DND-41 (cell line): ENCODE data around the gene POU2AF1.

Experiments
- ATAC-seq: fragments of 200-7000 bp; cut with Tn5 transposase; 3 replicates; pipeline ENCODE4 v1.9.1; 2021; ENCODE audit warnings: low read depth; ENCODE audit not compliant: insufficient read depth
- DNase-seq: peaks from one replicate; pipeline ENCODE4 v3.0.0-alpha.2; 2020
- H2AFZ ChIP-seq: 2 replicates; pipeline ENCODE4 v1.6.0; 2012; ENCODE audit warnings: low read depth, low read length
- H3K27ac ChIP-seq: 2 replicates; pipeline ENCODE4 v1.5.1; 2012; ENCODE audit warnings: low read length, inconsistent platforms
- H3K27me3 ChIP-seq: fragments of 200-600 bp; sonication (generic); 2 replicates; pipeline ENCODE4 v1.6.0; 2012; ENCODE audit warnings: low read length, mild to moderate bottlenecking, inconsistent platforms; ENCODE audit not compliant: insufficient read depth, poor library complexity
- H3K36me3 ChIP-seq: 2 replicates; pipeline ENCODE4 v1.5.1; 2012; ENCODE audit warnings: low read length, inconsistent platforms; ENCODE audit not compliant: insufficient read depth
- H3K4me1 ChIP-seq: 2 replicates; pipeline ENCODE4 v1.5.1; 2012; ENCODE audit warnings: mild to moderate bottlenecking, low read length; ENCODE audit not compliant: insufficient read depth
- H3K4me2 ChIP-seq: 2 replicates; pipeline ENCODE4 v1.6.0; 2012; ENCODE audit warnings: mild to moderate bottlenecking, moderate library complexity, low read length, inconsistent platforms; ENCODE audit not compliant: insufficient read depth
- H3K4me3 ChIP-seq, 2 experiments: fragments of 200-600 bp in 1 of 2; shearing (Covaris generic) in 1 of 2; 2 replicates each; pipeline ENCODE4 v1.5.1; 2012 to 2016; ENCODE audit warnings: inconsistent platforms in 2 of 2, low read length in 2 of 2, mild to moderate bottlenecking in 2 of 2, low read depth in 1 of 2, moderate library complexity in 1 of 2
- H3K79me2 ChIP-seq: 2 replicates; pipeline ENCODE4 v1.6.0; 2012; ENCODE audit warnings: low read length, inconsistent platforms; ENCODE audit not compliant: insufficient read depth
- H3K9ac ChIP-seq: 2 replicates; pipeline ENCODE4 v1.6.0; 2012; ENCODE audit warnings: low read depth, mild to moderate bottlenecking, inconsistent platforms, low read length, moderate library complexity
- H3K9me3 ChIP-seq: 2 replicates; pipeline ENCODE4 v1.5.1; 2012; ENCODE audit warnings: low read length, moderate library complexity, mild to moderate bottlenecking, inconsistent platforms; ENCODE audit not compliant: insufficient read depth, severe bottlenecking
- H4K20me1 ChIP-seq: 2 replicates; pipeline ENCODE4 v1.6.0; 2012; ENCODE audit warnings: low read length; ENCODE audit not compliant: insufficient read depth
- EZH2 ChIP-seq: IDR thresholded peaks from 3 replicates; pipeline ENCODE4 v1.6.1; 2012; ENCODE audit warnings: borderline replicate concordance, low read depth, mild to moderate bottlenecking, moderate library complexity, low read length, inconsistent platforms; ENCODE audit not compliant: severe bottlenecking
- TF ChIP-seq, protein P1 (sequence below): IDR thresholded peaks from 2 replicates; pipeline ENCODE4 v1.5.1; 2012; ENCODE audit warnings: borderline replicate concordance, low read length, moderate library complexity, mild to moderate bottlenecking; ENCODE audit not compliant: poor library complexity, severe bottlenecking; ENCODE audit errors: extremely low read depth

Gene POU2AF1

DNA sequence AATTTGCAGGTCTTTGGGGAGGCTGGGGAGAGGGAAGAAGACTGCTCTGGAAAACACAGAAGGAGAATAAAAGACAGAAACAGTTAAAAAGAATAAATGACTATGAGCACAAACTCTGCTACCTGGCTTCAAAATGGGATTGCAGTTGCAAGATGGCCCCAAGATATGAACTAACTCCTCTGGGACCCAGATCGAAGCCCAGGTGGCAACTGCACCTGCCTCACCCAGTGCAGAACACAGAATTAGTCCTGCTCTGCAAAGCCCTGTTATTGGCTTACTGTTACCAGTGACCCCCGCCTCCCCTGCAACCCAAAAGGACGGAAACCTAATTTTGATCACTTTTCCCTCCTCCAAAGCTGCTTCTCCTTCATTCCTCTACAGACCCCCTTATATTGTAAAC, 35.9 kb upstream of the POU2AF1 start:
- Histone ChIP-seq H3K27ac (peak overlapping the region; percentile 67), H3K9ac (peak overlapping the region; percentile 17; the same call in 1 of the 2 replicates), H3K36me3 (no peaks in the 10 kb centered on the region), H3K4me2 (peak overlapping the region; percentile 45), H3K27me3 (no peaks in the 10 kb centered on the region), H3K4me1 (peaks cover 60% of the 10 kb centered on the region), H3K79me2 (no peaks in the 10 kb centered on the region), H3K9me3 (no peaks in the 10 kb centered on the region), H4K20me1 (no peaks in the 10 kb centered on the region), H2AFZ (no peak overlapping the region), H3K4me3 (no peak overlapping the region)
- ATAC-seq (peak; percentile 27; the same call in 2 of the 3 replicates), DNase-seq (no peak)
- TF ChIP-seq, protein P1, sequence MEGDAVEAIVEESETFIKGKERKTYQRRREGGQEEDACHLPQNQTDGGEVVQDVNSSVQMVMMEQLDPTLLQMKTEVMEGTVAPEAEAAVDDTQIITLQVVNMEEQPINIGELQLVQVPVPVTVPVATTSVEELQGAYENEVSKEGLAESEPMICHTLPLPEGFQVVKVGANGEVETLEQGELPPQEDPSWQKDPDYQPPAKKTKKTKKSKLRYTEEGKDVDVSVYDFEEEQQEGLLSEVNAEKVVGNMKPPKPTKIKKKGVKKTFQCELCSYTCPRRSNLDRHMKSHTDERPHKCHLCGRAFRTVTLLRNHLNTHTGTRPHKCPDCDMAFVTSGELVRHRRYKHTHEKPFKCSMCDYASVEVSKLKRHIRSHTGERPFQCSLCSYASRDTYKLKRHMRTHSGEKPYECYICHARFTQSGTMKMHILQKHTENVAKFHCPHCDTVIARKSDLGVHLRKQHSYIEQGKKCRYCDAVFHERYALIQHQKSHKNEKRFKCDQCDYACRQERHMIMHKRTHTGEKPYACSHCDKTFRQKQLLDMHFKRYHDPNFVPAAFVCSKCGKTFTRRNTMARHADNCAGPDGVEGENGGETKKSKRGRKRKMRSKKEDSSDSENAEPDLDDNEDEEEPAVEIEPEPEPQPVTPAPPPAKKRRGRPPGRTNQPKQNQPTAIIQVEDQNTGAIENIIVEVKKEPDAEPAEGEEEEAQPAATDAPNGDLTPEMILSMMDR, result no peak
- TF ChIP-seq EZH2, result no peak

DNA sequence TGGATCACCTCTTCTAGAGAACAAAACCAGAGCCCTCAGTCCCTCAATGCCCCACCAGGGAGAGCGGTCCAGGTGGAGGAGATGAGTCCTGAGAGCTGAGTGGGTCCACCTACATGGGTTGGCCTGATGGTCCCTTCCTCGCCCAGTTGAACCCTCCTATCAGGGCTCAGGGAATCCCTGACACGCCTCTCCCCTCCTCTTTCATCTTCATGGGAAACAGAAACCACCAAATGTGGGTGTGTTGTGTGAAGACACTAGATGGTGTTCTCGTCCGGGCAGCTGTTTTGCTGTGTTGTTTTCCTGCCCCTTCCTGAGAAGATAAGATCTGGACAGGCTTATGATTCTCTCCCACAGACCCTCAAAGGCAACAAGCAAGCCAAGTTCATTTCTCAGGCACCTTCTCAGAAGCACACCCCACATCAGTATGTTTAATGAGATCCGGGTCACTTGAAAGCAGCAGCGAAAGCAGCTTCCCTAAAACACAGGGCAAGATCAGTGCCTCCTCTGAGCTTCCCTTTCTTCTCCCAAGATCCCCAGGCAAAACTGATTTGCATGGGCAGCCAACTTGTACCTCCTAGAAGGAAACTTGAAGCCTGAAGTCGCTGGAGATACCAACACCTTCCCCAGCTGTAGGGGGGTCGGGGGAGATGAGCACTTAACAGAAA, 35.3 kb upstream of the POU2AF1 start:
- Histone ChIP-seq H3K9ac (peak overlapping the region; percentile 17; the same call in 1 of the 2 replicates), H3K36me3 (no peaks in the 10 kb centered on the region), H3K79me2 (no peaks in the 10 kb centered on the region), H4K20me1 (no peaks in the 10 kb centered on the region), H3K4me2 (peak overlapping the region; percentile 45), H3K27ac (peak overlapping the region; percentile 67), H3K9me3 (no peaks in the 10 kb centered on the region), H2AFZ (peak overlapping the region; percentile 43), H3K27me3 (no peaks in the 10 kb centered on the region), H3K4me3 (no peak overlapping the region), H3K4me1 (peaks cover 57% of the 10 kb centered on the region)
- TF ChIP-seq EZH2, result no peak
- TF ChIP-seq, protein P1, result peak; percentile 2
- ATAC-seq (peak; percentile 77), DNase-seq (peak; percentile 72)

DNA sequence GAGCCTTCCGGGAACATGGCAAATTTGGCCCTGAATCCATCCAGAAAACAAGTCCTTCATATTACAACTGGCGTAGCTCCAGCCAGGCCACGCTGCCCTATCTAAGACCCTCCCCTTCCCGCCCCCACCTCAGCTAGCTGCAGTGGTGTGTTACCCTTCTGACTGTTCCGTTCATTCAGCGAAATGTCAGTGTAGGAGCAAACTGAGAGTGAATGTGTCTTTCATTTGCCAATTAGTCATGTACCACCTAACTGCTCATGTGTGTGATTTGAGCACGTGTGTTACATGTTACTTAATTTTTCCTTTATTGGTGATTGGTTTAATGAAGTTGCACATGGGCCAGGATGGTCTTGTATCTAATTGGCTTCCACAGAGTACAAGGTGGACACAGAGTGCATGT, 34.8 kb upstream of the POU2AF1 start:
- ATAC-seq (peak; percentile 6; the same call in 2 of the 3 replicates), DNase-seq (no peak)
- H3K36me3 ChIP-seq, result no peaks in the 10 kb centered on the region
- no peaks in the 10 kb centered on the region for H3K79me2 ChIP-seq
- no peak overlapping the region for H3K9ac ChIP-seq
- H3K4me3 ChIP-seq, result no peak overlapping the region
- peaks cover 52% of the 10 kb centered on the region for H3K4me1 ChIP-seq
- no peaks in the 10 kb centered on the region for H3K27me3 ChIP-seq
- no peak overlapping the region for H2AFZ ChIP-seq
- no peak for TF ChIP-seq EZH2
- TF ChIP-seq, protein P1, result no peak
- H3K27ac ChIP-seq, result peak overlapping the region; percentile 67
- H3K4me2 ChIP-seq, result no peak overlapping the region
- no peaks in the 10 kb centered on the region for H4K20me1 ChIP-seq
- no peaks in the 10 kb centered on the region for H3K9me3 ChIP-seq

DNA sequence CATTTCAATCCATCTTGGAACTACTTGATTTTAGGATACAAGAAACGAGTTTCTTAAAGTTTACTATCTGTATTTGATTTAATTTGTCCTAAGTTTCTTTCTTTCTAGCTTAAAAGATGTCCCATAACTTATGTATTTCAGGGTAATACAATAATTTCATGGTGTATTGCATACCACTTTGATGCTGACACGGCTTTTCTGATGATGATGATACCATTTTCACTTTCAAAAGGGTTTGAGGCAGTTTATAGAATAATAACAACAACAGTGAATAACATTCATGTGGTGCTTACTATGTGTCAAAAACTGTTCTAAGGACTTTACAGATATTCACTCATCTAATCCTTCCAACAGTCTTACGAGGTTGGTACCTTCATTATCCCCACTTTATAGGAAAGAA, 33.2 kb upstream of the POU2AF1 start:
- Histone ChIP-seq H3K36me3 (no peaks in the 10 kb centered on the region), H2AFZ (no peak overlapping the region), H3K79me2 (no peaks in the 10 kb centered on the region), H3K4me1 (peaks cover 36% of the 10 kb centered on the region), H3K9ac (no peak overlapping the region), H4K20me1 (no peaks in the 10 kb centered on the region), H3K27ac (no peak overlapping the region), H3K9me3 (no peaks in the 10 kb centered on the region), H3K4me2 (no peak overlapping the region), H3K4me3 (no peak overlapping the region), H3K27me3 (no peaks in the 10 kb centered on the region)
- TF ChIP-seq, protein P1, result no peak
- no peak for TF ChIP-seq EZH2
- ATAC-seq (no peak), DNase-seq (no peak)
